Left lung (tissue), 10 donors: ENCODE results near the gene MC1R. TPM values are rescaled to one million over a fixed set of nuclear protein-coding genes. Genes with fewer than 3 reads are reported as not detected.

Experiments
- ATAC-seq: fragments of 200-7000 bp; cut with Tn5 transposase; one replicate; pipeline ENCODE4 v1.9.1; 2020; ENCODE audit warnings: moderate library complexity
- DNase-seq, 4 donors: peaks; one replicate each; pipeline ENCODE4 v3.0.0-alpha.2; 2013 to 2020
- H3K27ac ChIP-seq, 2 donors: fragments of 200-600 bp; sonication (generic) in 1 of 2; one replicate each; pipeline versions ENCODE4 v1.5.0 to v1.8.0; 2020 to 2021
- H3K27me3 ChIP-seq, 2 donors: fragments of 200-600 bp; sonication (generic) in 1 of 2; one replicate each; pipeline versions ENCODE4 v1.5.0 to v1.8.0; 2020 to 2021
- H3K36me3 ChIP-seq, 2 donors: fragments of 200-600 bp; sonication (generic) in 1 of 2; one replicate each; pipeline versions ENCODE4 v1.5.0 to v1.8.0; 2020 to 2021
- H3K4me1 ChIP-seq, 2 donors: fragments of 200-600 bp; one replicate each; pipeline ENCODE4 v1.8.0; 2021
- H3K4me3 ChIP-seq, 2 donors: fragments of 200-600 bp; sonication (generic) in 1 of 2; one replicate each; pipeline versions ENCODE4 v1.5.0 to v1.8.0; 2020 to 2021; ENCODE audit warnings: mild to moderate bottlenecking in 1 of 2
- H3K9me3 ChIP-seq, 2 donors: fragments of 200-600 bp; sonication (generic) in 1 of 2; one replicate each; pipeline versions ENCODE4 v1.5.0 to v1.8.0; 2020 to 2021
- intact Hi-C, 2 donors: fragments of 100-400 bp; cut with DNase I; formaldehyde crosslinking; loops; one replicate each; pipeline versions ENCODE4 v1.11.2 to v1.14.2; 2022
- polyA plus RNA-seq, 6 donors: library from polyadenylated mRNA; unstranded; fragments of 120-200 nt; gene quantifications; one replicate each; pipeline ENCODE4 v1.2.1, GENCODE V29; 2013; ENCODE audit not compliant: insufficient read length in 6 of 6
- total RNA-seq, 2 donors: library from RNA; stranded (reverse); fragmentation: NEBNext Ultra II Directional; extraction: Animal tissue kit (Norgen Biotek cat#: 25700); gene quantifications; one replicate each; pipeline ENCODE4 v1.2.1, GENCODE V29; 2021
- TF ChIP-seq, protein P1 (sequence below), 2 donors: fragments of 200-600 bp; sonication (generic) in 1 of 2; IDR thresholded peaks; one replicate each; pipeline versions ENCODE4 v1.5.0 to v1.8.0; 2021; ENCODE audit warnings: antibody characterized with exemption in 2 of 2
- donor health status: DM: no; HTN: yes; CAD: no.
- donor health status: DM: no; HTN: no; CAD: no.

The MC1R gene
- total and polyA plus RNA-seq, 8 donors = 2.9 to 5.0 (median 3.4) TPM

DNA sequence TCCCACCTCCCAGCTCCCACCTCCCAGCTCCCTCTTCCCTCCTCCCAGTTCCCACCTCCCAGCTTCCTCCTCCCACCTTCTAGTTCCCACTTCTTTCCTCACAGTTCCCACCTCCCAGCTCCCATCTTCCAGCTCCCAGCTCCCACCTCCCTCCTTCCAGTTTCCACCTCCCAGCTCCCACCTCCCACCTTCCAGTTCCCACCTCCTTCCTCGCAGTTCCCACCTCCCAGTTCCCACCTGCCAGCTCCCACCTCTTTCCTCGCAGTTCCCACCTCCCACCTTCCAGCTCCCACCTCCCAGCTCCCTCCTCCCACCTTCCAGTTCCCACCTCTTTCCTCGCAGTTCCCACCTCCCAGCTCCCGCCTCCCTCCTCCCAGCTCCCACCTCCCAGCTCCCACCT is 10.4 kb upstream of the MC1R start:
- TF ChIP-seq, protein P1, sequence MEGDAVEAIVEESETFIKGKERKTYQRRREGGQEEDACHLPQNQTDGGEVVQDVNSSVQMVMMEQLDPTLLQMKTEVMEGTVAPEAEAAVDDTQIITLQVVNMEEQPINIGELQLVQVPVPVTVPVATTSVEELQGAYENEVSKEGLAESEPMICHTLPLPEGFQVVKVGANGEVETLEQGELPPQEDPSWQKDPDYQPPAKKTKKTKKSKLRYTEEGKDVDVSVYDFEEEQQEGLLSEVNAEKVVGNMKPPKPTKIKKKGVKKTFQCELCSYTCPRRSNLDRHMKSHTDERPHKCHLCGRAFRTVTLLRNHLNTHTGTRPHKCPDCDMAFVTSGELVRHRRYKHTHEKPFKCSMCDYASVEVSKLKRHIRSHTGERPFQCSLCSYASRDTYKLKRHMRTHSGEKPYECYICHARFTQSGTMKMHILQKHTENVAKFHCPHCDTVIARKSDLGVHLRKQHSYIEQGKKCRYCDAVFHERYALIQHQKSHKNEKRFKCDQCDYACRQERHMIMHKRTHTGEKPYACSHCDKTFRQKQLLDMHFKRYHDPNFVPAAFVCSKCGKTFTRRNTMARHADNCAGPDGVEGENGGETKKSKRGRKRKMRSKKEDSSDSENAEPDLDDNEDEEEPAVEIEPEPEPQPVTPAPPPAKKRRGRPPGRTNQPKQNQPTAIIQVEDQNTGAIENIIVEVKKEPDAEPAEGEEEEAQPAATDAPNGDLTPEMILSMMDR (IDR thresholded peaks at IDR 0.05) = no peak
- no peak overlapping the region for H3K27ac ChIP-seq
- peaks cover 0 to 7% of the 10 kb centered on the region in 2 donors for H3K4me1 ChIP-seq
- no peak for DNase-seq
- H3K27me3 ChIP-seq = no peaks in the 10 kb centered on the region
- no peak for ATAC-seq
- no peaks in the 10 kb centered on the region for H3K9me3 ChIP-seq
- intact Hi-C loops = no loop called here
- H3K36me3 ChIP-seq = peaks cover 0 to 83% of the 10 kb centered on the region in 2 donors
- H3K4me3 ChIP-seq = no peak overlapping the region

DNA sequence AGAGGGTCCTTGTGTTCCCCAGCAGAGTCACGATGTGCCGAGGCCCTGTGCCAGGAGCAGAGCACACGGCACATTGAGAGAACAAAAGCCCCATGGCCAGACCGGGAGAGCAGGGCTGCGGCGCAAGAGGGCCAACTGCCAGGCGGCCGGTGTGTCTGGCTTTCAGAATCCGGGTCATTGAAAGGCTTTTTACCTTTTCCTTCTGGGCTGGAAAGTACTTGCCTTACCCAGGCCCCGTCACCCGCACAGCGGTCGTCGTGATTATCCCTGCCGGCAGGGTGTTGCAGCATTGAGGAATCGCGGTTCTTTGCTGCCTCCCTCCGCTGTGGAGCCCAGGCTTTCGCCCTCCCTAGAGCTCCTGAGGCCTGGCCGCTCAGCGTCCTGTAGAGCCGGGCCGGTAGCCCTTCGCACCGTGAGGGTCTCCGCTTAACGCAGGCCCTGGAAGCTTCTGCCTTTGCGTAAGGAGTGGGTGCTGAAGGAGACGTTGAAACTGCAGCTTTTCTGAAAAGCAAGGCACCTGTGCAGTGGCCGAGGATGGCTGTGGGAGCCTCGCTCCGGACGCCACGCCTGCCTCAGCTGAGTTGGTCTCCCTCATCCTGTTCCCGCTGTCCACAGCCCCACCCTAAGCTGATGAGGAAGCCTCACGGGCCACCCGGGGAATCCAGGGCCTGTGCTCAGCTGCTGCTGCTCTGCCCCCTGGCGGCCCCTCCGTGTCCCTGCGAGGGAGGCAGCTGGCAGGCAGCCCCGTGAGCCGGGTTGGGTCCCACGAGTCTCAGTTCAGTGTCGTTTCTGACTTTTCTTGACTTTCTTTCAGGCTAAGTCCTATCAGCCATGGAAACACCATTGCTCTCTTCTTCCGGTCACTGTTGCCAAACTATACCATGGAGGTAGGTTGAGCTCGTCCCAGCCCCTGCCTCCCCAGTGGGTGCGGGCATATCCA is 8.6 kb upstream of the MC1R start:
- peak in 3 of 4 donors; percentile 56 to 92 (median 74) for DNase-seq
- peaks cover 0 to 7% of the 10 kb centered on the region in 2 donors for H3K4me1 ChIP-seq
- TF ChIP-seq, protein P1 (IDR thresholded peaks at IDR 0.05) = peak; percentile 67 to 94
- no peak overlapping the region for H3K27ac ChIP-seq
- H3K27me3 ChIP-seq = no peaks in the 10 kb centered on the region
- intact Hi-C loops = no loop called here
- H3K36me3 ChIP-seq = peaks cover 0 to 70% of the 10 kb centered on the region in 2 donors
- no peak overlapping the region for H3K4me3 ChIP-seq
- ATAC-seq = peak; percentile 86
- H3K9me3 ChIP-seq = no peaks in the 10 kb centered on the region

DNA sequence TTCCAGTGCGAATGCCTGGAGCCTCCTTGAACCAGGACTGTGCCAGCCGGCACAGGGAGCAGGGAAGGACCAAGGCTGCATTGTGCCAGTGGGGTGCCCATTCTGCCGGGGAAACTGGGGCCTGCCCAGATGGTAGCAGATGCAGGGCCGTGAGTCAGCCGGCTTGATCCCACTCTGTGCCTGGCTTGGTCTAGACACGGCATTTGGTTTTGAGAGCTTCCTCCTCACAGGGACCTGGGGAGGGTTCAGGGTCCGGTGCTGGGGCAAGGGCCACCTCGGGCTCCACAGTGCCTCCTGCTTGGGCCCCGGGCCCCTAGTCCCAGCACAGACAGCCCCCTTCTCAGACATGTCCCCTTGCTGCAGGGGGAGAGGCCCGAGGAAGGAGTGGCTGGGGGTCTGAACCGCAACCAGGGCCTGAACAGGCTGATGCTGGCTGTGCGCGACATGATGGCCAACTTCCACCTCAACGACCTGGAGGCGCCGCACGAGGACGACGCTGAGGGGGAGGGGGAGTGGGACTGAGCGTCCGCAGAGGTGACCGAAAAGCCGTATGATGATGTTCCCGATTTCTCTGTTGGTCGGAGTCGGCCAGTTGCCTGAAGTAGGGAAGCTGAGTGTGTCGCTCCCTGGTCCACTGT is 7.8 kb upstream of the MC1R start:
- Histone ChIP-seq H3K4me1 (peaks cover 0 to 7% of the 10 kb centered on the region in 2 donors), H3K27ac (no peak overlapping the region), H3K27me3 (no peaks in the 10 kb centered on the region), H3K4me3 (no peak overlapping the region), H3K9me3 (no peaks in the 10 kb centered on the region), H3K36me3 (peaks cover 0 to 62% of the 10 kb centered on the region in 2 donors)
- ATAC-seq (peak; percentile 3), DNase-seq (peak in 1 of 4 donors; percentile 75)
- intact Hi-C loops = no loop called here
- TF ChIP-seq, protein P1 (IDR thresholded peaks at IDR 0.05) = no peak

DNA sequence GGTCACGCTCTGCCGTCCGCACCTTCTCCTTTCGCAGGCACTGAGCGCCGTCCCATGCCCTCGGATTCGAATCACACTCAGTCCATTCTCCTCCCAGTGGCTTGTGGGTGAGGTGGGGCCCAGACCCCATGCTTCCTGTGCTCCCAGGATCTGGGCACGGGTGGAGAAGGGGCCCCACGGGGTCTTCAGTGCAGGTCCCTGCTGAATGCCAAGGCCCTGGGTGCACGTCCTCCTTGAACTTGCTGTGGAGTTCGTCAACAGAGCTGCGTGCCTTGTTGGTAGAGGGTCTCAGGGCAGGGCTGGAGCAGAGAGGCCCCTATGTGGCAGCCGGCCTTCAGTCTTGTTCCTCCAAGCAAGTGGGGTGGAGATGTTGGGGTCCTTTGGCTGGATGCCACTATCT is 7.3 kb upstream of the MC1R start:
- Histone ChIP-seq H3K27ac (no peak overlapping the region), H3K27me3 (no peaks in the 10 kb centered on the region), H3K4me3 (no peak overlapping the region), H3K4me1 (peaks cover 0 to 7% of the 10 kb centered on the region in 2 donors), H3K9me3 (no peaks in the 10 kb centered on the region), H3K36me3 (peaks cover 0 to 57% of the 10 kb centered on the region in 2 donors)
- TF ChIP-seq, protein P1 (IDR thresholded peaks at IDR 0.05) = no peak
- no peak for ATAC-seq
- peak in 1 of 4 donors; percentile 59 for DNase-seq
- intact Hi-C loops = no loop called here

DNA sequence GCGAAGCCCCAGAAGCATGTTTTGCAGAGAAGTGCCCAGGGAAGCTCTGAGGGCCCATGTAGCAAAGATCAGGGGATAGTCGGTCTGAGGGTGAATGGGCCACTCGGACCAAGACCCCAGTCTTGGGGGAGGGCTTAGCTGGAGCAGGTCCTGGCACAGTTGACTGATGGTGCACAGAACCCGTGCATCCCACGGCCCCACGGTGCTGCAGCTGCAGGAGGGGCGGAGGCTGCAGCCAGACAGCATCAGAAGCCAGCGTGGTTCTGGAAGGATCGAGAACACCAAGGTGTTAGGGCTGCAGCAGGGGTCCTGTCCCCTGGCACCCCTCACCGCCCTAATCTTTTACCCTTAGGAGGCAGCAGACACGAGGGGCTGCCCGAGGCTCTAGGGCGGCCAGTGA is 6.5 kb upstream of the MC1R start:
- no peak overlapping the region for H3K4me3 ChIP-seq
- ATAC-seq (no peak), DNase-seq (no peak)
- H3K27ac ChIP-seq = no peak overlapping the region
- peaks cover 0 to 49% of the 10 kb centered on the region in 2 donors for H3K36me3 ChIP-seq
- no peaks in the 10 kb centered on the region for H3K27me3 ChIP-seq
- TF ChIP-seq, protein P1 (IDR thresholded peaks at IDR 0.05) = no peak
- no peaks in the 10 kb centered on the region for H3K9me3 ChIP-seq
- intact Hi-C loops = no loop called here
- H3K4me1 ChIP-seq = peaks cover 0 to 7% of the 10 kb centered on the region in 2 donors
